NCI-H2171 (cell line): Measurements from ENCODE around the gene IL3RA.
"Not testable (repeated sequence)": the region's sequence is repeated elsewhere in the genome, so short reads cannot be mapped to it uniquely, and the experiment has no call there.

Experiments used
- DNase-seq: peaks from one replicate; lab custom pipeline; 2025; lab: John Stamatoyannopoulos, UW

Gene IL3RA

GRCh38 chrX:1336331-1336943 lies at the start of gene IL3RA:
Gene IL3RA, plus strand, starts transcription at chrX:1336785. Its CDS starts 4,981 bp downstream, at chrX:1341766.
- no peak for DNase-seq

- DNase-seq, result no peak
These were observed 47.0 kb upstream of the IL3RA start for GRCh38 chrX:1289535-1289934.

GRCh38 chrX:1291110-1291740 lies 45.4 kb upstream of the IL3RA start:
- DNase-seq, result no peak

GRCh38 chrX:1292575-1293290 lies 43.9 kb upstream of the IL3RA start:
- no peak for DNase-seq

DNA sequence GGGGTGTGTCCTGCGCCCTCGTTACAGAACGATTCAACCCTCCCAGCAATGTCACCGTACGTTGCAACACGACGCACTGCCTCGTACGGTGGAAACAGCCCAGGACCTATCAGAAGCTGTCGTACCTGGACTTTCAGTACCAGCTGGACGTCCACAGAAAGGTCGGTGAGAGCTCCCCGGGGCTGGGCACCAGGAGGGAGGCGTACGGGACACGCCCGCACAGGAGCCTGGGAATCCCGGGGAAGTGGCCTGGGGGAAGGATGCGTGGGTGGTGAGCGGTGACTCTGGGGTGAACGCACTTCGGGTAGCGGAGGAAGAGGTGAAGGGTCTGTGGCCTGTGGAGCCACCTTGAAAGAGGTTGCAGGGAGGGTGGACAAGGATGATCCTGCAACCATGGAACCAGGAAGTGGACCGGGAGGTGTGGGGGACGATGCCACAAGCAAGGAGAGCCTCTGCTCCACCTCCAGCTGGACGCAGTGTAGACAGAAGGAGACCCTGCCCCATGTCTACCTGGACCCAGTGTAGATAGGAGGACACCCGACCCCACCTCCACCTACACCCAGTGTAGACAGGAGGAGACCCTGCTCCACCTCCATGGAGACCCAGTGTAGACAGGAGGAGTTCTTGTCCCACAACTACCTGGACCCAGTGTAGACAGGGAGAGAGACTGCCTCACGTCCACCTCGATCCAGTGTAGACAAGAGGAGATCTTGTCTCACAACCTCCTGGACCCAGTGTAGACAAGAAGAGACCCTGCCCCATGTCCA lies 42.1 kb upstream of the IL3RA start:
- DNase-seq, result no peak

DNA sequence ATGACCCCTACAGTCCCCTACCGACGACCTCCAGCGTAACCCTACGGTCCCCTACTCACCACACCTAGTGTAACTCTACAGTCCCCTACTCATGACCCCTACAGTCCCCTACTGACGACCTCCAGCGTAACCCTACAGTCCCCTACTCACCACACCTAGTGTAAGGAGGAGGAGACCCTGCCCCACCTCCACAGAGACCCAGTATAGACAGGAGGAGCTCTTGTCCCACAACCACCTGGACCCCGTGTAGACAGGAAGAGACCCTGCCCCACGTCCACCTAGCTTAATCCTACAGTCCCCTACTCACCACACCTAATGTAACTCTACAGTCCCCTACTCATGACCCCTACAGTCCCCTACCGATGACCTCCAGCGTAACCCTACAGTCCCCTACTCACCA lies 41.0 kb upstream of the IL3RA start:
- no peak for DNase-seq

- DNase-seq, result not testable (repeated sequence)
These were observed 39.0 kb upstream of the IL3RA start for GRCh38 chrX:1297591-1297990.

DNA sequence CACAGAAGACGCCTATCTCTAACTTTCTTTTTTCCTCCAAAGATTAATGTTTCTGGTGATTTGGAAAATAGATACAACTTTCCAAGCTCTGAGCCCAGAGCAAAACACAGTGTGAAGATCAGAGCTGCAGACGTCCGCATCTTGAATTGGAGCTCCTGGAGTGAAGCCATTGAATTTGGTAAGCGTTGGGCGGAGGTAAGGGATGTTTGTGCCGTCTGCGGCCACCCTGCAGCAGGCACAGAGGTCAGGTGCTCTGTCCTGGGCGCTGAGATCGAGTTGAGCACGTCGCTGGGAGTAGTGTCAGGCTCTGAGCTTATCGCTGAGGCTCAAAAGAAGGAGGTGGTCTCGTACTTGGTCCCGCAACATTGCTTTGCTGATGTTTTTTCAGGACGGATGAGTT lies 36.1 kb upstream of the IL3RA start:
- no peak for DNase-seq

DNA sequence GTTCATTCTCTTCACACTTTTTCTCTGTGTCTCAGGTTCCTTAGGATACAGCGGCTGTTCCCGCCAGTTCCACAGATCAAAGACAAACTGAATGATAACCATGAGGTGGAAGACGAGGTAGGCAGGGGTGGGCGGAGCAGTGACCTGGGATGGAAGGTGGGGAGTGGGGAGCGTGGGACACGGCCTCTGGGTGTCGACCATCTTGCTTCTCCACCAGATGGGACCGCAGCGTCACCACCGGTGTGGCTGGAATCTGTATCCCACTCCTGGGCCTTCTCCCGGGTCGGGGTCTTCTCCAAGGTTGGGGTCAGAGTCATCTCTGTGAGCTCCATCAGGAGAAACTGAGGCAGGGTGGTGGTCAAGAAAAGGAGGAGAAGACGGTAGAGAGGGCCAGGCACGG lies 31.2 kb upstream of the IL3RA start:
- no peak for DNase-seq

DNA sequence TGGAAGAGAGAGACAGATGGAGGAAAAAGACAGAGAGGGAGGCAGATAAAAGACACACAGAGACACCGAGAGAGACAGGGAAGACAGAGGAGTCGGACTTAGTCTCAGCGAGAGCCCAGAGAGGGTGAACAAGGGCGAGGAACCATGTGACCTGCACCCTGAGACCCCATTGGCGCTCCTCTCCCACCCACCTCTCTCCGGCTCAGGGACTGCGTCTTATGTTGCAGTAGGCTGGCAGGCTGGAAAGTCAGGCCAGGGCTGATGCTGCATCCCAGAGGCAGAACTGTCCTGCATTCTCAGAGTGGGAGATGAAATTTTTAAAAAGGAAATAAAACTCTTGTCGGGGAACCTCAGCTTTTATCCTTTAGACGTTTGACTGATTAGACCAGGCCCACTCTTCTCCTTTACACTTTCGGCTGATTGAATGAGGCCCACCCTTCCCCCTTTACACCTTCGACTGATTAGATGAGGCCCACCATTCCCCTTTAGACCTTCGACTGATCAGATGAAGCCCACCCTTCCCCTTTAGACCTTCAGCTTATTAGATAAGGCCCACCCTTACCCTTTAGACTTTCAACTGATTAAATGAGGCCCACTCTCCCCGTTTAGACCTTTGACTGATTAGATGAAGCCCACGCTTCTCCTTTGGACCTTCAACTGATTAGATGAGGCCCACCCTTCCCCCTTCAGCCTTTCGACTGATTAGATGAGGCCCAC lies 29.5 kb upstream of the IL3RA start:
- no peak for DNase-seq

DNA sequence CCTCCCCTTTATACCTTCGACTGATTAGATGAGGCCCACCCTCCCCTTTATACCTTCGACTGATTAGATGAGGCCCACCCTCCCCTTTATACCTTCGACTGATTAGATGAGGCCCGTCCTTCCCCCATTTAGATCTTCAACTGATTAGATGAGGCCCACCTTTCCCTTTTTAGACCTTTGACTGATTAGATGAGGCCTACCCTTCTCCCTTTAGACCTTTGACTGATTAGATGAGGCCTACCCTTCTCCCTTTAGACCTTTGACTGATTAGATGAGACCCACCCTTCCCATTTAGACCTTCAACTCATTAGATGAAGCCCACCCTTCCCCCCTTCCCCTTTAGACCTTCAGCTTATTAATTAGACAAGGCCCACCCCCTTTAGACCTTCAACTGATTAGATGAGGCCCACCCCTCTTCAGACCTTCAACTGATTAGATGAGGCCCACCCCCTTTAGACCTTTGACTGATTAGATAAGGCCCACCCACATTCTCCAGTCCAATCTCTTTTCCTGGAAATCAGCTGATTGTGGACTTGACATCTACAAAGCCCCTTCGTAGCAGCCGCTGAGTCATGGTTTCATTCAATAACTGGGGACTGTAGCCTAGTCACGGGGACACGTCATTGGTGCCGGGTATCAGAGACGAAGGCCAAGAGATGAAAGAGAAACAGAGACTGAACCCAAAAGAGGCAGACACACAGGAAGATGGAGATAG lies 28.8 kb upstream of the IL3RA start:
- no peak for DNase-seq

DNA sequence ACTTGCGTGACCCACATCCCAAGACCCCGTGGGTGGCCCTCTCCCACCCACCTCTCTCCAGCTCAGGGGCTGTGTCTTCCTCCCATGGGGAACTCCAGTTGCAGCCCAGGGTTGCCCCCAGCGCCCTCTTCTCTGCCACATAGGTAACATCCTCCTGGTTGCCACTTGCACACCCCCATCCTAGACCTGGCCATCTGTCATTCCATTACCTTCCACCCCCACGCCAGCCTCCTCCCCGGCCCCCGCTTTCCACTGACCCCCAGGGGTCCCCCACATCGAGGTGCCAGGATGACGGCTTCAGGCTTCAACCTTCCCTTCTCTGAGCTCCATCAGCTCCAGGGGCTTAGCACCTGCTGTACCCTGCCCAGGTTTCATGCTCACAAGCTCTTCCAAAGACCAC lies 28.1 kb upstream of the IL3RA start:
- no peak for DNase-seq

GRCh38 chrX:1308917-1309316 lies 27.7 kb upstream of the IL3RA start:
- DNase-seq, result not testable (repeated sequence)

GRCh38 chrX:1313788-1314187 lies 22.8 kb upstream of the IL3RA start:
- DNase-seq, result no peak

GRCh38 chrX:1316527-1316926 lies 20.1 kb upstream of the IL3RA start:
- DNase-seq, result no peak

- DNase-seq, result no peak
These were observed 14.9 kb upstream of the IL3RA start for GRCh38 chrX:1321674-1322073.

- no peak for DNase-seq
These were observed 14.2 kb upstream of the IL3RA start for GRCh38 chrX:1322393-1322792.

- no peak for DNase-seq
These were observed 13.3 kb upstream of the IL3RA start for GRCh38 chrX:1323315-1323714.

DNA sequence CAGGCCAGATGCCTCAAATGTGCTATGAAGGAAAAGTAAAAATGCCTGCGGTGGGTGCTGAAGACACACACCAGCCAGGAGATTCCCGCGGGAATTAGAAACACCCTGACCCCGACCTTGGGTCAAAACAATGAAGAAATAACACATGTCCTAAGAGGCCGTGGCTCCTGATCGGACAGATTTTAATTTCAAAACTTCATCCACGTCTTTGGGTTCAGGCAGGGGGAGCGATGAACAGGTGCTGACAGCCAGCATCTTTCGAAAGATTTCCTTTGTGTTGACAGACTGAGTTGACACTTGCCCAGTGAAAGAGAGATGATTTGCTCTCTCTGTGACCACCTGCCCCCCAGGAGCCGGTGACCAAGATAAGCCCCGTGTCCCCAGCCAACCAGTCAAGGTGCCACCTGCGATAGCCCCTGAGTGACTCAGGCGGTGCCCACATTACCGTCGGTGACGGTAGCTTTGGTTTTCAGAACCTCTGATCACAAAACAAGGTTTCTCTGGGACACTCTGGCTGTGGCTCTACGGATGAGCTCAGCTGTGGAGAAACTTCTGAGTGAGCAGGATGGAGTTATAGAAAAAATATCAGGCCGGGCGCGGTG lies 11.0 kb upstream of the IL3RA start:
- DNase-seq, result no peak

DNA sequence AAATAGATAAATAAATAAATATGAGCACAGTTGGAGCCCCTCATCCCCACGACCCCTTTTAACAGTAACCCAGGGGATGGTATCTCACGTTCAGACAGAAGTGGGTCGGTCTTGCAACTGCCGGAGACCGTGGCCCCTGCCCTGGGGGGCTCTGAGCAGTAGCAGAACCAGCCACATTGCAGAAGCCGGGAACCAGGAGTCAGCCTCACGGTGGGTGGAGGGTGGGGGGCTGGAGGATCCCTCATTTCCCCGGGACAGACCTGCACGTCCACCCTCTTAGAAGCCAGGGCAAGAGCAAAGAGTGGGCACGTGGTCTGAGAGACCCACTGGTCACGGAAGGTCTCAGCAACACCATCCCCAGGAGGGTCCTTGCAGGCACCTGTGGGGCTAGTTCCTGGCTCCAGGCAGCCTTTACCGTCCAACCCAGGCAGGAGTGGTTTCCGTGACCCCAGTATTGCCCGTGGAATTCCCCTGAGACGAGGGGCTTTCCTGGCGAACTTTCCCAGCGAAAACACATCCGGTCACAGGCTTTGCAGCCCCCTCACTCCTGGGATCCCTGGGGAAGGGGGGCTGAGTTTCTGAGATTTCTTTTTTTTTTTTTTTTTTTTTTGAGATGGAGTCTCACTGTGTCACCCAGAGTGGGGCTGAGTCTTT lies 8.8 kb upstream of the IL3RA start:
- DNase-seq, result no peak
